Stimulated activated CD8-positive, alpha-beta memory T cell treated with anti-CD3 and anti-CD28 coated beads, Interleukin-7, amount 100 ng/mL, for 4 hours (primary cell): ENCODE results near the gene RPL27A.
A peak's percentile ranks its signal among the peaks of the same experiment; 100 is the strongest.

Experiments used
- DNase-seq, 2 donors: peaks; one replicate each; pipeline ENCODE4 v3.0.0-alpha.2; 2020; ENCODE audit warnings: low read depth in 2 of 2

Gene RPL27A

GRCh38 chr11:8674859-8675258 lies 7.7 kb upstream of the RPL27A start:
- no peak for DNase-seq

GRCh38 chr11:8676458-8676857 lies 6.1 kb upstream of the RPL27A start:
- no peak for DNase-seq

- DNase-seq = no peak
Observed at GRCh38 chr11:8679006-8679405, 3.6 kb upstream of the RPL27A start.

- DNase-seq = no peak
Observed at GRCh38 chr11:8681837-8682302, 722 bp upstream of the RPL27A start.

- peak; percentile 6 to 23 for DNase-seq
Observed at GRCh38 chr11:8683115-8683807, 669 bp downstream of the RPL27A start.

GRCh38 chr11:8684600-8685290 lies 2.2 kb downstream of the RPL27A start:
- no peak for DNase-seq

GRCh38 chr11:8685306-8685705 lies 2.7 kb downstream of the RPL27A start:
- DNase-seq = no peak

- DNase-seq = no peak
Observed at GRCh38 chr11:8685820-8686219, 3.2 kb downstream of the RPL27A start.

GRCh38 chr11:8686325-8686724 lies 3.7 kb downstream of the RPL27A start:
- DNase-seq = no peak

GRCh38 chr11:8688414-8689362 lies 6.1 kb downstream of the RPL27A start:
- DNase-seq = peak; percentile 73 to 84

GRCh38 chr11:8689726-8690255 lies 7.2 kb downstream of the RPL27A start:
- DNase-seq = no peak

GRCh38 chr11:8690374-8691342 lies 8.1 kb downstream of the RPL27A start:
- no peak for DNase-seq

- no peak for DNase-seq
Observed at GRCh38 chr11:8691601-8692000, 9.0 kb downstream of the RPL27A start.

GRCh38 chr11:8692417-8692816 lies 9.8 kb downstream of the RPL27A start:
- no peak for DNase-seq

GRCh38 chr11:8693010-8693551 lies 10.5 kb downstream of the RPL27A start:
- DNase-seq = no peak

- no peak for DNase-seq
Observed at GRCh38 chr11:8693555-8693954, 11.0 kb downstream of the RPL27A start.

GRCh38 chr11:8694137-8694536 lies 11.5 kb downstream of the RPL27A start:
- DNase-seq = no peak

- no peak for DNase-seq
Observed at GRCh38 chr11:8697054-8697453, 14.5 kb downstream of the RPL27A start.

- no peak for DNase-seq
Observed at GRCh38 chr11:8698379-8698851, 15.8 kb downstream of the RPL27A start.

GRCh38 chr11:8698917-8699441 lies 16.4 kb downstream of the RPL27A start:
- DNase-seq = no peak
